ENCODE measurements around the gene MSS51. TPM values are rescaled to one million over a fixed set of nuclear protein-coding genes. Genes with fewer than 3 reads are reported as not detected.
"Not testable (repeated sequence)": the region's sequence is repeated elsewhere in the genome, so short reads cannot be mapped to it uniquely, and the experiment has no call there.

MSS51 gene
- total RNA-seq, 2 donors from 2014 or later: 2.2 to 2.6 TPM

DNA sequence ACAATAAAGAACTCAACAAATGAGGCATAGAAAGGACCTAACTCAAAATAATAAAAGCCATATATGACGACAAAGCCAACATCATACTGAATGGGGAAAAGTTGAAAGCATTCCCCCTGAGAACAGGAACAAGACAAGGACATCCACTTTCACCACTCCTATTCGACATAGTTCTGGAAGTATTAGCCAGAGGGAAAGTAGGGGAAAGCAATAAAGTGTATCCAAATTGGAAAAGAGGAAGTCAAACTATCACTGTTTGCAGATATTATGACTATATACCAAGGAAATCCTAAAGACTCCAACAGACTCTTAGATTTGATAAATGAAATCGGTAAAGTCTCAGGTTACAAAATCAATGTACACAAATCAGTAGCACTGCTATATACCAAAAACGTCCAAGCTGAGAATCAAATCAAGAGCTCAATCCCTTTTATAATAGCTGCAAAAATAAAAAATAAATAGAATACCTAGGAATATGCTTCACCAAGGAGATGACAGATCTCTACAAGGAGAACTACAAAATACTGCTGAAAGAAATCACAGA lies 24.3 kb downstream of the MSS51 start:
- H3K9me3 ChIP-seq (ENCODE audit: control insufficient read depth, low read length, poor library complexity, severe bottlenecking): no peaks in the 10 kb centered on the region
- Mint-ChIP-seq H3K4me1 (peaks cover 38% of the 10 kb centered on the region), H3K27me3 (no peaks in the 10 kb centered on the region), H3K36me3 (ENCODE audit: low read depth) (peaks cover 7% of the 10 kb centered on the region), H3K4me3 (no peak overlapping the region), H3K27ac (no peak overlapping the region)
- no peak for ATAC-seq
- no peak for DNase-seq

DNA sequence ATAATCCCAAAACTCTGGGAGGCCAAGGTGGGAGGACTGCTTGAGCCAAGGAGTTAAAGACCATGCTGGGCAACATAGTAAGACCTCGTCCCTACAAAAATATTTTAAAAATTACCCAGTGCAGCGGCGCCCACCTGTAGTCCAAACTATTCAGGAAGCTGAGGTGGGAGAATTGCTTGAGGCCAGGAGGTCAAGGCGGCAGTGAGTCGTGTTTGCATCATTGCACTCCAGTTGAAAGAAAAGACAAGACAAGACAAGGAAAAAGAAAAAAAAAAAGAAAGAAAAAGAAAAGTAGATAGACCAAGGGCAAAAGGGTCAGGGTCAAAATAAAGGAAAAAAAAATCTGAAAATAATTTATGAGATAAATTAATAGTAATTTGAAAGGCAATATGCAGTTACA lies 25.3 kb downstream of the MSS51 start:
- Mint-ChIP-seq H3K27me3 (no peaks in the 10 kb centered on the region), H3K4me3 (no peak overlapping the region), H3K27ac (peak overlapping the region; percentile 60), H3K36me3 (ENCODE audit: low read depth) (peaks cover 7% of the 10 kb centered on the region), H3K4me1 (peaks cover 37% of the 10 kb centered on the region)
- DNase-seq: no peak
- no peaks in the 10 kb centered on the region for H3K9me3 ChIP-seq (ENCODE audit: control insufficient read depth, low read length, poor library complexity, severe bottlenecking)
- ATAC-seq: no peak

DNA sequence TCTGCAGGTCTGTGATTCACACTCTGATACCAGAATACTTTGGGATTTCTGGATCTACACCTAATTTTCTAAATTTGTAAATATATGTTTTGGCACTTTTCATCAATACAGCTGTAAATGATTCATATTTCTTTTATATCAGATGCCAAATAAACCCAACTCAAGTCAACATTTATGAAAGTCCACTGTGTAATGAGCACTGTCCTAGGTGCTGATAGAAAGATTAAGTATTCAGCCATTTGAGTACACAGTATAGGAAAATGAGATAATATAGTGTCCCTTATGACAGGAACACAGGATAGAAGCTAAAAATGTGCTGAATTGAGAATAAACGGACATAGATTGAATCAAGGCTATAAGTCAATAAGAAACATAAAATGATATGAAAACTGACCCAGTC lies 25.9 kb downstream of the MSS51 start:
- Mint-ChIP-seq H3K4me1 (peaks cover 38% of the 10 kb centered on the region), H3K27me3 (no peaks in the 10 kb centered on the region), H3K27ac (peak overlapping the region; percentile 60), H3K4me3 (no peak overlapping the region), H3K36me3 (ENCODE audit: low read depth) (peaks cover 7% of the 10 kb centered on the region)
- ATAC-seq (no peak), DNase-seq (no peak)
- no peaks in the 10 kb centered on the region for H3K9me3 ChIP-seq (ENCODE audit: control insufficient read depth, low read length, poor library complexity, severe bottlenecking)

DNA sequence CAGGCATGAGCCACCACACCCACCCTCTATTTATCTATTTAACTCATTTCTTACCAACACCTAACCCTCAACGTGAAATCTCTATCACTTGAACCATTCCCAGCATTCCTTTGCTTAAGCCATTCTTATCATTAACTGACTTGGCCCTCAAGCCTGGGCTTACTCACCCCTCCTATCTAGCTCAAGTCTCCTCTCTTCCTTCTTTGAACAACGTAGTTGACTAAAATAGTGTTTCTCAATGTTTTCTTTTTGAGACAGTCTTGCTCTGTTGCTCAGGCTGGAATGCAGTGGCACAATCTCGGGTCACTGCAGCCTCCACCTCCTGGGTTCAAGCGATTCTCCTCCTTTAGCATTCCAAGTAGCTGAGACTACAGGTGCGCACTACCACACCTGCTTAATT lies 26.5 kb downstream of the MSS51 start:
- ATAC-seq (no peak), DNase-seq (no peak)
- Mint-ChIP-seq H3K4me3 (peak overlapping the region; percentile 41), H3K27me3 (no peaks in the 10 kb centered on the region), H3K4me1 (peaks cover 38% of the 10 kb centered on the region), H3K27ac (no peak overlapping the region), H3K36me3 (ENCODE audit: low read depth) (peaks cover 7% of the 10 kb centered on the region)
- H3K9me3 ChIP-seq (ENCODE audit: control insufficient read depth, low read length, poor library complexity, severe bottlenecking): no peaks in the 10 kb centered on the region

DNA sequence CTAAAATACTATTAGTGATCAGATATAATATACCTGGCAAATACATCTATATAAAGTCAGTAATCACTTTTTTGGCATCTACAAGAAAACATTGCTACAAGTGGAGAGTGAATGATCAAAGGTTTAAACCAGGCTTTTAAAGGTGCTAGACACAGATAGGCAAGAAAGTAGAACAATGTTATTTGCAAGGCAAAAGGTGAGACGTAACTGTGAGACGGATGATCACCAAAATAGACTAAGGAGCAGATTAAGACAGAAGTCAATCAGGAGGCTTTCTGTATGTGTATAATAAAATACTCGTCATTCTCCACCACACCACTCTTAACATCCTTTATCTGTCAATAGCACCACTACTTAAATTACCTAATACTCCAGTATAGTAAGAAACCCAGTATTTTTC lies 27.8 kb downstream of the MSS51 start:
- Mint-ChIP-seq H3K27me3 (no peaks in the 10 kb centered on the region), H3K36me3 (ENCODE audit: low read depth) (peaks cover 7% of the 10 kb centered on the region), H3K27ac (peak overlapping the region; percentile 65), H3K4me3 (no peak overlapping the region), H3K4me1 (peaks cover 43% of the 10 kb centered on the region)
- no peak for ATAC-seq
- DNase-seq: no peak
- no peaks in the 10 kb centered on the region for H3K9me3 ChIP-seq (ENCODE audit: control insufficient read depth, low read length, poor library complexity, severe bottlenecking)

DNA sequence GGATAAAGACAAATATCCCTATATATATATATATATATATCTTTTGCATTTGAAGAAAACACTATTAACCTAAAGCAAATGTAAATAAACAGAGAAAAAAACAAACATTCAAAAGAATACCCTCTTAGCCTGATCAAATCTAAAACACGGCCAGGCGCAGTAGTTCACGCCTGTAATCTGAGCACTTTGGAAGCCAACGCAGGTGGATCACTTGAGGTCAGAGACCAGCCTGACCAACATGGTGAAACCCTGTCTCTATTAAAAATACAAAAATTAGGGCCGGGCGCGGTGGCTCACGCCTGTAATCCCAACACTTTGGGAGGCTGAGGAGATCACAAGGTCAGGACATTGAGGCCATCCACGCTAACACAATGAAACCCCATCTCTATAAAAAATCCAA lies 28.7 kb downstream of the MSS51 start:
- no peak for ATAC-seq

DNA sequence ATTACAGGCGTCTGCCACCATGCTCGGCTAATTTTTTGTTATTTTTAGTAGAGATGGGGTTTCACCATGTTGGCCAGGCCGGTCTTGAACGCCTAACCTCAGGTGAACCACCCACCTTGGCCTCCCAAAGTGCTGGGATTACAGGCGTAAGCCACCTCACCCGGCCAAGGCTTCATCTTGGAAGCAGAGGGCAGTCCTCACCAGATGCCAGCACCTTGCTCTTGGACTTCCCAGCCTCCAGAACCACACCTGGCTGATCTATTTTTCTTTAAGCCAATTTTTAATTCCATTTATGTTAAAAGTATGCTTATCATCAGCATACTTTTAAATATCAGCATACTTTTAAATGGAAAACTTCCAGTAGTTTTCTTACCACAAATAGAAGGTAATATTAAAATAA lies 31.7 kb downstream of the MSS51 start:
- no peak for ATAC-seq
- H3K4me3 Mint-ChIP-seq: no peak overlapping the region
- H3K9me3 ChIP-seq (ENCODE audit: control insufficient read depth, low read length, poor library complexity, severe bottlenecking): no peaks in the 10 kb centered on the region
- peak overlapping the region; percentile 86 for H3K27ac Mint-ChIP-seq
- no peak for DNase-seq
- H3K36me3 Mint-ChIP-seq (ENCODE audit: low read depth): peaks cover 2% of the 10 kb centered on the region
- no peaks in the 10 kb centered on the region for H3K27me3 Mint-ChIP-seq
- peaks cover 18% of the 10 kb centered on the region for H3K4me1 Mint-ChIP-seq

More for the DNA sequence above, 28.7 kb downstream of the MSS51 start:
- peaks cover 37% of the 10 kb centered on the region for H3K4me1 Mint-ChIP-seq
- H3K4me3 Mint-ChIP-seq: no peak overlapping the region
- H3K27ac Mint-ChIP-seq: no peak overlapping the region
- peaks cover 7% of the 10 kb centered on the region for H3K36me3 Mint-ChIP-seq (ENCODE audit: low read depth)
- no peaks in the 10 kb centered on the region for H3K9me3 ChIP-seq (ENCODE audit: control insufficient read depth, low read length, poor library complexity, severe bottlenecking)
- no peak for DNase-seq
- H3K27me3 Mint-ChIP-seq: no peaks in the 10 kb centered on the region

DNA sequence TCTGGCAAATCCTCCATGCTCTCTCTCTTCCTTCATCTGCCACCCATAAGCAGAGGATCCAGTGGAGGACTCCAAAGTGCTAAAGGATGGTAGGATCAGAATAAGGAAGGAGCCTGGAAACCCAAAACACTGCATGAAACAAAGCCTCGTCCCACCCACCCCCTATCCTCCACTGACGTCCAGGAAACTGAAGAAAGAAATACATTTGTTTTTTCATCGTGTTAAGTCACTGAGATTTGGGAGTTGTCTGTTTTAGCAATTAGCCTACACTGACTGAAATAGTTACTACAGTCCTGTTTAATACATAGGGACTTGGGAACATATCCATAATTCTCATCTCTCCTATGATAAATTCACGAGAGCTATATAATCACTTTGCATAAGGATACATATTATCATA lies 34.3 kb downstream of the MSS51 start:
- DNase-seq (no peak), ATAC-seq (no peak)
- peak overlapping the region; percentile 43 for H3K27ac Mint-ChIP-seq
- no peaks in the 10 kb centered on the region for H3K9me3 ChIP-seq (ENCODE audit: control insufficient read depth, low read length, poor library complexity, severe bottlenecking)
- peaks cover 14% of the 10 kb centered on the region for H3K4me1 Mint-ChIP-seq
- no peaks in the 10 kb centered on the region for H3K27me3 Mint-ChIP-seq
- H3K4me3 Mint-ChIP-seq: no peak overlapping the region
- peaks cover 4% of the 10 kb centered on the region for H3K36me3 Mint-ChIP-seq (ENCODE audit: low read depth)

DNA sequence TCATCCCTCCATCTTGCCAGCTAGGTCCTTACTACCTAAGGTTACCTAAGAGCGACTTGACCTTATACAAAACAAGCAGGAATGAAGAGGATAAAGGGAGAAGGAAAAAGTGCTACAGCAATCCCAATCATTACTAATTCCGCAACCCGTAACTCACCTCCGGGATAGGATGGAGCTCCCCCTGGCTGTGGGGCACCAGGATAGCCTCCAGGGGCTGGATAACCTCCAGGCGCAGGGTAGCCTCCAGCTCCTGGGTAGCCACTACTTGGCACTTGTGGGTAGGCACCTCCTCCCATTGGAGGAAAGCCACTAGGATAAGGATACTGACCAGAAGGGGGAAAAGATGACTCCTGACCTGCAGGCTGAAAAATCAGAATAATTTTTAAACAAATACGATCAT lies 35.3 kb downstream of the MSS51 start:
- no peak overlapping the region for H3K4me3 Mint-ChIP-seq
- H3K27me3 Mint-ChIP-seq: no peaks in the 10 kb centered on the region
- H3K27ac Mint-ChIP-seq: no peak overlapping the region
- H3K9me3 ChIP-seq (ENCODE audit: control insufficient read depth, low read length, poor library complexity, severe bottlenecking): no peaks in the 10 kb centered on the region
- DNase-seq: no peak
- ATAC-seq: no peak
- peaks cover 5% of the 10 kb centered on the region for H3K36me3 Mint-ChIP-seq (ENCODE audit: low read depth)
- H3K4me1 Mint-ChIP-seq: peaks cover 13% of the 10 kb centered on the region

DNA sequence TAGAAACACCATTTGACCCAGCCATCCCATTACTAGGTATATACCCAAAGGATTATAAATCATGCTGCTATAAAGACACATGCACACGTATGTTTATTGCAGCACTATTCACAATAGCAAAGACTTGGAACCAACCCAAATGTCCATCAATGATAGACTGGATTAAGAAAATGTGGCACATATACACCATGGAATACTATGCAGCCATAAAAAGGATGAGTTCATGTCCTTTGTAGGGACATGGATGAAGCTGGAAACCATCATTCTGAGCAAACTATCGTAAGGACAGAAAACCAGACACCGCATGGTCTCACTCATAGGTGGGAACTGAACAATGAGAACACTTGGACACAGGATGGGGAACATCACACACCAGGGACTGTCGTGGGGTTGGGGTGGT lies 39.0 kb downstream of the MSS51 start:
- peaks cover 12% of the 10 kb centered on the region for H3K36me3 Mint-ChIP-seq (ENCODE audit: low read depth)
- H3K4me1 Mint-ChIP-seq; H3K9me3 ChIP-seq (ENCODE audit: control insufficient read depth, low read length, poor library complexity, severe bottlenecking); H3K27me3 Mint-ChIP-seq; DNase-seq; H3K27ac Mint-ChIP-seq; ATAC-seq; H3K4me3 Mint-ChIP-seq: not testable (repeated sequence)

DNA sequence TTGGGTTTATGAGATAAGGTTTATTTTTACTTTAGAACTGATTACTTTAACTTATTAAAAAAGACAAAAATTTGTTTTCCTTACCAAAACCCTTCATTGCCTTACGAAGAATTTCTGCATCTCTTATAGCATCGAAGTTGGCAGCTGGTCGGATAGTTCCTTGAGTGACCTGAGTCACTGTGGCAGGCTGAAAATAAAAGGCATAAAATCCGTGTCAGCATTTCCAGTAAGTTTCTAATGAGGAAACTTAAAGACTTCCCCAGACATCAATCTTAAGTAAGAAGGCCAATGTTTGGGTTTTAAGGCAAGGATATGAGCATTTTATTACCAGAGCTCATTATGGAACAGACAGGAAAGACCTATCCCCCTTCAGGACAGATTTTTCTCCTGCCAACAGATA lies 45.1 kb downstream of the MSS51 start:
- Mint-ChIP-seq H3K4me1 (peaks cover 13% of the 10 kb centered on the region), H3K4me3 (no peak overlapping the region), H3K27ac (no peak overlapping the region), H3K27me3 (no peaks in the 10 kb centered on the region), H3K36me3 (ENCODE audit: low read depth) (peaks cover 14% of the 10 kb centered on the region)
- DNase-seq (no peak), ATAC-seq (no peak)
- no peaks in the 10 kb centered on the region for H3K9me3 ChIP-seq (ENCODE audit: control insufficient read depth, low read length, poor library complexity, severe bottlenecking)

DNA sequence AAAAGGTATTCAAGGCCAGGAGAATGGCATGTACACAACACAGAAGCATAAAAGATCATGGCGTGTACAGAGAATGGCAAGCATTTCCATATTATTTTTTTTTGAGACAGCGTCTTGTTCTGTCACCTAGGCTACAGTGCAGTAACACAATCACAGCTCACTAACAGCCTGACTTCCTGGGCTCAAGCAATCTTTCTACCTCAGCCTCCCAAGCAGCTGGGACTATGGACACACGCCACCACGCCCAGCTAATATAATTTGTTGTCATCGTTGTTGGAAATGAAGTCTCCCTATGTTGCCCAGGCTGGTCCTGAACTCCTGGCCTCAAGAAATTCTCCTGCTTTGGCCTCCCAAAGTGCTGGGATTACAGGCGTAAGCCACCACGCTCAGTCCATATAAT lies 46.8 kb downstream of the MSS51 start:
- Mint-ChIP-seq H3K27ac (no peak overlapping the region), H3K4me1 (peaks cover 13% of the 10 kb centered on the region), H3K4me3 (no peak overlapping the region), H3K36me3 (ENCODE audit: low read depth) (peaks cover 14% of the 10 kb centered on the region), H3K27me3 (no peaks in the 10 kb centered on the region)
- ATAC-seq (no peak), DNase-seq (no peak)
- no peaks in the 10 kb centered on the region for H3K9me3 ChIP-seq (ENCODE audit: control insufficient read depth, low read length, poor library complexity, severe bottlenecking)

DNA sequence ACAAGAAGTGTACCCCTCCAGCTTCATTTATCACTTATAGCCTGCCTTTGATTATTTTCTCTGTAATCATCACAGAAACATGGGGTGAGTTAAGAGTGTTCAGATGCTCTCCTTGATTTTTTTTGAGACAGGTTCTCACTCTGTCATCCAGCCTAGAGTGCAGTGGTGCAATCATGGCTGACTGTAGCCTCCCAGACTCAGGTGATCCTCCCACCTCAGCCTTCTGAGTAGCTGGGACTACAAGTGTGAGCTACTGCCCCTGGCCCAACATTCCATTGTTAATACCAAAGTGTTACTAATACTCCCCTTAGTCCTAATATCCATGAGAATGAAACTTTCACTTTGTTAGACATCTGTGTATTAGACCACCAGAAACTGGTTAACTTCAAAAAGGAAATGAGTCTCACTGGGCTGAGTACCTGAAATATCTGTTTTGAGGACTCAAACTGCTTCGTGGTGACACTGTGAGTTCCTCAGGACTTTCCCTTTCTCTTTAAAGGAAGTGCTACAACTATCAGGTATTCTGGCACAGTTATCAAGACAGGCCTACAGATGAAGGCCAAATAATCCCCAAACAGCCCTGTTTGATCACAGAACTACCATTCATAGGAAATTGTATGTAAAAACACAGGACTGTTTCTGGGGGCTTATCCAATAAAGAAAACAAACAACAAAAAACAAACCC lies 54.2 kb downstream of the MSS51 start:
- Mint-ChIP-seq H3K4me3 (no peak overlapping the region), H3K36me3 (ENCODE audit: low read depth) (peaks cover 13% of the 10 kb centered on the region), H3K27me3 (no peaks in the 10 kb centered on the region), H3K4me1 (peaks cover 13% of the 10 kb centered on the region), H3K27ac (no peak overlapping the region)
- no peak for DNase-seq
- no peak for ATAC-seq
- H3K9me3 ChIP-seq (ENCODE audit: control insufficient read depth, low read length, poor library complexity, severe bottlenecking): no peaks in the 10 kb centered on the region

DNA sequence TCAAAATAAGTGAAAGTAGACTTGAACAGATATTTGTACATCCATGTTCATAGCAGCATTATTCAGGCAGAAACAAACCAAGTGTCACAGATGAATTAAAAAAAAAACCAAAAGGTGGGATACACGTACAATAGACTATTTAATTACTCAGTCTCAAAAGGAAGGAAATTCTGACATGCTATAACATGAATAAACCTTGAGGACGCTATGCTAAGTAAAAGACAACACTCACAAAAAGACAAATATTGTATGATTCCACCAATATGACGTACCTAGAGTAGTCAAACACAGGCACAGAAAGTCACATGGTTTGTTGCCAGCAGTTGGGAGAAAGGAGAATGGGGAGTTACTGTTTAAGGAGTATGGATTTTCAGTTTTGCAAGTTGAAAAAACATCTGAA lies 56.7 kb downstream of the MSS51 start:
- no peaks in the 10 kb centered on the region for H3K9me3 ChIP-seq (ENCODE audit: control insufficient read depth, low read length, poor library complexity, severe bottlenecking)
- Mint-ChIP-seq H3K27ac (no peak overlapping the region), H3K4me3 (no peak overlapping the region), H3K36me3 (ENCODE audit: low read depth) (peaks cover 9% of the 10 kb centered on the region), H3K27me3 (no peaks in the 10 kb centered on the region), H3K4me1 (peaks cover 10% of the 10 kb centered on the region)
- no peak for ATAC-seq
- DNase-seq: no peak

All from T-helper 17 cell (primary cell).